NT2/D1 (cell line): Measurements from ENCODE around the gene PACSIN2.
"Not testable (repeated sequence)": the region's sequence is repeated elsewhere in the genome, so short reads cannot be mapped to it uniquely, and the experiment has no call there.

Experiments
- SUZ12 ChIP-seq: IDR thresholded peaks from 2 replicates; pipeline ENCODE4 v1.6.1; 2011; ENCODE audit not compliant: insufficient read length, insufficient read depth; ENCODE audit errors: extremely low read depth
- YY1 ChIP-seq: IDR thresholded peaks from 2 replicates; pipeline ENCODE4 v1.6.1; 2011; ENCODE audit not compliant: insufficient read length, insufficient read depth
- ZNF274 ChIP-seq: IDR thresholded peaks from 2 replicates; pipeline ENCODE4 v1.6.1; 2011; ENCODE audit warnings: mild to moderate bottlenecking, low read depth, low read length

GRCh38 chr22:42925031-42925430 lies 89.9 kb downstream of the PACSIN2 start:
- not testable (repeated sequence) for TF ChIP-seq ZNF274, SUZ12, YY1
